T-helper 2 cell (primary cell): ENCODE results near the gene YY1.

Source experiments
- DNase-seq, 5 experiments: peaks; one replicate each; pipeline versions ENCODE4 v3.0.0 to v3.0.0-alpha.2; 2012 to 2022

YY1 gene

DNA sequence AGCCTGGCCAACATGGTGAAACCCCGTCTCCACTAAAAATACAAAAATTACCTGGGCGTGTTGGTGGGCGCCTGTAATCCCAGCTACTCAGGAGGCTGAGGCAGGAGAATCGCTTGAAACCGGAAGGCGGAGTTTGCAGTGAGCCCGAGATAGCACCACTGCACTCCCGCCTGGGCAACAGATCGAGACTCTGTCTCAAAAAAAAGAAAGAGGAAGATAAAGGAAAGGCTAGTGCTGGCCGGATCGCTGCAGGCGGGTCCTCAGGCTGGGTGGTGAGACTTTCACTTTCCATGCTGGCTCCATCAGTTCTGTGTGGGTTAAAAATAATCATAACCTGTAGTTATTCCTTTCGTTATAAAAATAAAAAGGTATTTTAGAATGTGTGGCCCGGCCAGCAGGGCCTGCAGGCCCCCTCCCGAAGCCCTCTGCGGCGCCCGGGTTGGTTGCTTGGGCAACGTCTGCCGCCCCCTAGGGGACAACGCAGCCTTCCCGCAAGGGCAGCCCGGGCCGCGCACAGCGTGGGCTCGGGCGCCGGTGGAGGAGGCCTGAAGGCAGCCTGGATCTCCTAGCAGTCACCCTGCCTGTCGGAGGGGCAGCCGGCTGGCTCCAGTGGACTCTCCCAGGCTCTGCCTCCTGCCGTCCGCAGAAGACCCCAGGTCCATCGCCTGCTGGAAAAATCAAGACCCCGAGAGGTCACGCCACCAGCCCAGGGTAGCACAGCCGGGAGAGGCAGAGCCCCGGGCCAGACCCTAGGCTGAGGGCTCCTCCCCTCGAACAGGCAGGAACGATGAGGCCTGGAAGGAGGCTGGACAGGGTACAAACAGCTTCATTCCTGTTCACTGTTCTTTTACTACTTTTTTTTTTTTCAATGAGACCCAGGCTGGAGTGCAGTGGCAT lies 79.2 kb downstream of the YY1 start:
- DNase-seq: peak; percentile 36 to 77 (median 50)

DNA sequence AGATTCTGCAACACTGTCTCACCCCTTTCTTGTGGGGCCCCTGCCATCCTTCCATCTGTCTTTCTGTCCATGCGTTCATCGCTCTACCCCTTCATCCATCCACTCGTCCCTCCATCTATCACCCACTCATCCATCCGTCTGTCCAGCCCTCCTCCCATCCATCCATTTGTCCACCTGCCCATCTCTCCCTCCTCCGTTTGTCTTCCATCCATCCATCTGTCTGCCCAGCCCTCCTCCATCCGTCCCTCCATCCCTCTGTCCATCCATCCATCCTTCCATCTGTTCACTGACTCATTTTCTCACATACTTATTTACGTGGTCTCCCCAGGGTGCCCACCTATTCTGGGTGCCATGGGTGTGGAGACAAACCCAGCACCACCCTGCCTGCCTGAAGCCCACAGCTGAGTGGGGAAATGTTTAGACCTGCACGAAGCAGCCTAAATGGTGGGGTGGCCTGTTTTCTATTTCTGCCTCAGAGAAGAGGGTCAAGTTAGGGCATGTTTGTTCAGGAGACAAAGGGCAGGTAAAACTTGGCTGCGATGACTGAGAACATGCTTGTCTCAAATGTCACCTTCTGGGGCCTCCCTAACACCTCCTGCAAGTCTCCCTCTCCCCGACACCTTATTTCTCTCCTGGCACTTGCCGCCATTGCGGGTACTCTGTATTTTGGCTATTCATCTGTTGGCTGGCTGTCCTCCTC lies 81.4 kb downstream of the YY1 start:
- DNase-seq: no peak

DNA sequence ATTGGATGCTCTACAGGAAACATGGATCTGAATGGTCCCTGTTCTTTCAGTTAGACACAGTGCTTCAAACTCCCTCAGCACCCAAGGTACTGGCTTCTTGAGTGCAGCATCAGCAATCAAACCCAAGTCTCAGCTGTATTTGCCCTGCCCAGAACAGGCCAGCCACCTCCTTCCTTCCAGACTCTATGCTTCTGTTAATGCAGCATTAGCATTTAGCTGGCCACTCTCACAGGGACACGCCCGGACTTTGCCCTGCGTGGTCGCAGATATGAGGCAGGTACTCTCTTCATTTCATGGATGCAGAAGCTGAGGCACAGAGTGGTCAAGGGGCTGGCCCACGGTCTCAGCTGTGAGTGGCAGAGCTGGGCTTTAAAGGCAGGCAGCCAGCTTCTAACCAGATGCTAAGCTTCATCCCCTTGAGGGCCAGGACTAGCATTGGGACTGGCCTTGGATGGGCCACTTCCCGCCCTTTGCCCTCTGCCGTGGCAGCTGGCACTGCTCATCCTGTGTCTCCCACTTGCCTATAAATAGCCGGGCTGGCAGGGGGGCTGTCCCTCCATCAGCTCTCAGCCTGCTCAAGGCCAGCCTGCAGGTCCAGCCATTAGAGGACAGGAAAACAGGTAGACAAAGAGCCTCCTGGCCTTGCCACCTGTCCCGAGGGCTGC lies 82.7 kb downstream of the YY1 start:
- DNase-seq: no peak

DNA sequence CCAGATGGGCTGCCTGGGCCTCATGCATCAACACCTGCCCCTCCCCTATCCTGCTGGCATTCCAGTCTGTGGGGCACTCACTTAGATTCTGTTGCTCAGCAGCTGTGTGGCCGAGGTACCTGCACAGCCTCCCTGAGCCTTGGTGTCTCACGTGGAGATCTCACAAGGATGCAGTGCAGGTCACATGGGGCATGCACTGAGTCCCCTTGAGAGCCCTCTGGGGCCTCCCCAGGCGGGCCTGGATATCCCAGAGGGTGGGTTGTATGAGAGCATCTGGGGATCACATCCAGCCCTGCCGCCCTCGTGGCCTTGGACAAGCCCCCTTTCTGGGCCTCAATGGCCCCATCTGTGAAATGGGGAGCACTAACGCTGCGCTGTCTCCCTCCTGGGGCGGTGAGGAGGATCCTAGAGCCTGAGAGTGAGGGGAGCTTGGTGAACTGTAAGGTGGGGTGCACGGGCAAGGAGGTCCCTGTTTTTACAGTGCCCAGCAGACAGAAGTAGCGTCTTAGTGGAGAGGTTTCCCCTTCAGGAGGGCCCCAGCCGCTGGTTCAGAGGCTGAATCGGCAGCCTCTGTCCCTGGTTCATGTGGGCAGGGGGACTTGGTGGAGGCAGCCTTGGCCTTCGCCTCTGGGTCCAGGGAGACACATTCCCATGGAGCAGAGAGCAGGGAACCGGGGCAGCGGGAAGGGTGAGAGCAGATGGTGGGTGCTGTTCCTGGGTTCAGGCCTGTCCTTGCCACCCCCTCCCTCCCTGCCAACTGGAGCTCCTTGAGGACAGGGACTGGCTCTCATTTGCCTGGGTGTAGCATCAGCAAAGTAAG lies 83.4 kb downstream of the YY1 start:
- DNase-seq: no peak

DNA sequence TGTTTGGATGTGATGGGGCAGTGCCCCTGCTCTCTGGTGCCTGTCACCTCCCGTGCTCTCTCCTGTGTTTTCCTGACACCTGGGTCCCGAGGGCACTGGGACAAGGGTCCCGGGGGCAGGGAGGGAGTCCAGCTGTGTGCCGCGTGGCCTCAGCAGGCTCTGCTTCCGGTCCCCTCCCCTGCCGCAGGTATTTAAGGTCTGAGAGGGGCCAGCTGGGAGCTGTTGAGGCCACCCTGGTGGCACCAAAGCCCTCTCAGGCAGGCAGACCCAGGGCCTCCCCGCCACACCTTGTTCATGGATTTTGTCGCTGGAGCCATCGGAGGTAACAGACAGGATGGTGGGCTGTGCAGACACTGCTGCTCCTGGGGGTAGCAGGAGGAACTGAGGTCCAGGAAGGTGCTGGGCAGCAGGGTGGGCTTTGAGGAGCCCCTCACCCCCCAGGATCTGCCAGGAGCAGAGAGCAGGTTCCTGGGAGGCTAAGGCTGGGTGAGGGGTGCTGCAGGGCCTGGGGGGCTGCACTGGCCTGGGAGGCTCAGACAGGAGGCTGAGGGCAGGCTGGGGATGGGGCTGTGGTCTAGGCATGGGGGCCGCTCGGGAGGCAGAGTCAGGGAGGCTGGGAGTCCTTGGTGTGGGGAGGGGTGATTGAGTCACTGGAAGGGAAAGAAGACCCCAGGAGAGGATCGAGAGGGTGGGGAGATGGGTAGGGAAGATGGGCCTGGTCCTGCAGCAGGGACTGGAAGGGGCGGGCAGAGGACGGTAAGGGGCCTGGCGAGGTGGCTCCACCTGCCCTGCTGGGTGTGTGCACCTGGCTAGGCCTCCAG lies 84.4 kb downstream of the YY1 start, which contains the start of gene SLC25A47:
Gene SLC25A47, plus strand, starts transcription at position 219 of the 821 bp plus-strand sequence. Its CDS starts 76 bp downstream, at position 295.
- DNase-seq: no peak

DNA sequence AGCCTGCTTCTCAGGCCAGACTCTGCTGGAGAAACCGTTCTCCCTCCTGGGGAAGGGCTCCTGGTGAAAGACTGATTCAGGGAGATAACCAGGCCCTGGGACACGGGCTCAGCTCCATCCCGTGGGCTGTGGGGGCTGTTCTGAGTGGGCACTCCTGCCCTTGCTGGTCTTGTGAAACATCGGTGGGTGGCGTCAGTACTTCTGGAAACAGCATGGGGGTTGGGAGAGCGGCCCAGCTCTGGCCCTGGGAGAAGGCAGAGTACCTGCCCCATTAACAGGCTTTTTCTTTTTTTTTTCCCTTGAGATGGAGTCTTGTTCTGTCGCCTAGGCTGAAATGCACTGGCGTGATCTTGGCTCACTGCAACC lies 85.0 kb downstream of the YY1 start:
- DNase-seq: no peak

DNA sequence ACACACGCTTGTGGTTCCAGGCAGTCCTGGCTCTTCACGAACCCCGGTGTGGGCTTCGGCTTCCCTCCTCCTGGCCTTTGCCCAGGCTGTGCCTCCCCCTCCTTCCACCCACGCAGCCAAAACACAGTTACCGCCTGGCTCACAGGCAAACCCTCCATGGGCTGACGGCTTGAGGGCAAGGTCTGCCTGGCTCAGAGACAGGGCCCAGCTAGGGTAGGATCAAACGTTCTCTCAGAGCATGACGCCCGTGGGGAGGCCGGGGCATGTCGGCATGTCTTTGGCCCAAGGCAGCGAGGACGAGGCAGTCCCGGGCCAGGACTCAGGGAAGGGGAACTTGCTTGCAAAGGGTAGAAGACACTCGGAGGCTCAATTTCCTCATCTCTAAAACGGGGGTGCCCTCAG lies 86.3 kb downstream of the YY1 start:
- DNase-seq: no peak

DNA sequence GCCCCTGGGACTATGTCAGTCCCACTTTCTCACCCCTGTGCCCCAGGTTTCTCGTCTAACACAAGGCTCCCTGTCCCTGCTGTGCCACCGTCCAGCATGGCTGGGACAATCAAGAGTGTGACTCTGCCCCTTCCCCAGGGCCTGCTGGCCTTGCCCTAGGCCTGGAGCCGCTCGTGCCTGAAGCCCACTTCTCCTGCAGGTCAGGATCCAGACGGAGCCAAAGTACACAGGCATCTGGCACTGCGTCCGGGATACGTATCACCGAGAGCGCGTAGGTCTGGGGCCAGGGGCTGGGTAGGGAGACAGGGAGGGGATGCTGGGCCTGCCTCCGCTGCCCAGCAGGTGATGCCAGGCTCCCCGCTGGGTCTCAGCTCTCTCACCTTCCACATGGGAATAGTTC lies 87.0 kb downstream of the YY1 start:
- no peak for DNase-seq

DNA sequence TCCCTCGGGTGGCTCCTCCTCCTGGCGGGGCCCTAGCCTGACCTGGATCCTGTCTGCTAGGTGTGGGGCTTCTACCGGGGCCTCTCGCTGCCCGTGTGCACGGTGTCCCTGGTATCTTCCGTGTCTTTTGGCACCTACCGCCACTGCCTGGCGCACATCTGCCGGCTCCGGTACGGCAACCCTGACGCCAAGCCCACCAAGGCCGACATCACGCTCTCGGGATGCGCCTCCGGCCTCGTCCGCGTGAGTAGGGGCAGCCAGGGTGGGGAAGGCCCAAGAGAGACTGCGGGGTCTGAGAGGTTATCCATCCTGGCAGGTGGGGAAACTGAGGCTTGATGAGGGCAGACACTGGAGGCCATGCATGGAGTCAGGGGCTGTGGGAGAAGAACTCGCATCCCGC lies 88.2 kb downstream of the YY1 start:
- DNase-seq: no peak

DNA sequence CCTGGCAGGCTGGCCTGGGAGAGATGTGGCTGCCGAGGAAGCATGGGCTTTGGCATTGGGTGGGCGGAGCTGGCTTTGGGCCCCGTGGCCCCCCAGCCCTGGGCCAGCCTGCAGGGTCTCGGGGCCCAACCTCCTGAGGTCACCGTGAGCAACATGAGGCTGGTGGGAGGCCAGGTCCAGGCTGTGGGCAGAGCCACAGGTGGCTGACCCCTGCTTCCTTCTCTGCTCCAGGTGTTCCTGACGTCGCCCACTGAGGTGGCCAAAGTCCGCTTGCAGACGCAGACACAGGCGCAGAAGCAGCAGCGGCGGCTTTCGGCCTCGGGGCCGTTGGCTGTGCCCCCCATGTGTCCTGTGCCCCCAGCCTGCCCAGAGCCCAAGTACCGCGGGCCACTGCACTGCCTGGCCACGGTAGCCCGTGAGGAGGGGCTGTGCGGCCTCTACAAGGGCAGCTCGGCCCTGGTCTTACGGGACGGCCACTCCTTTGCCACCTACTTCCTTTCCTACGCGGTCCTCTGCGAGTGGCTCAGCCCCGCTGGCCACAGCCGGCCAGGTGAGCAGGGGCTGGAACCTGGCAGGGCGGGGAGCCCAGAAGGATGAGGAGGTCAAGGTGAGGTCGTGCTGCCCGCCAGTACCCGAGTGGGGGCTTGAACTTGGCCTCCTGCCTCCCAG lies 89.7 kb downstream of the YY1 start:
- DNase-seq: no peak

DNA sequence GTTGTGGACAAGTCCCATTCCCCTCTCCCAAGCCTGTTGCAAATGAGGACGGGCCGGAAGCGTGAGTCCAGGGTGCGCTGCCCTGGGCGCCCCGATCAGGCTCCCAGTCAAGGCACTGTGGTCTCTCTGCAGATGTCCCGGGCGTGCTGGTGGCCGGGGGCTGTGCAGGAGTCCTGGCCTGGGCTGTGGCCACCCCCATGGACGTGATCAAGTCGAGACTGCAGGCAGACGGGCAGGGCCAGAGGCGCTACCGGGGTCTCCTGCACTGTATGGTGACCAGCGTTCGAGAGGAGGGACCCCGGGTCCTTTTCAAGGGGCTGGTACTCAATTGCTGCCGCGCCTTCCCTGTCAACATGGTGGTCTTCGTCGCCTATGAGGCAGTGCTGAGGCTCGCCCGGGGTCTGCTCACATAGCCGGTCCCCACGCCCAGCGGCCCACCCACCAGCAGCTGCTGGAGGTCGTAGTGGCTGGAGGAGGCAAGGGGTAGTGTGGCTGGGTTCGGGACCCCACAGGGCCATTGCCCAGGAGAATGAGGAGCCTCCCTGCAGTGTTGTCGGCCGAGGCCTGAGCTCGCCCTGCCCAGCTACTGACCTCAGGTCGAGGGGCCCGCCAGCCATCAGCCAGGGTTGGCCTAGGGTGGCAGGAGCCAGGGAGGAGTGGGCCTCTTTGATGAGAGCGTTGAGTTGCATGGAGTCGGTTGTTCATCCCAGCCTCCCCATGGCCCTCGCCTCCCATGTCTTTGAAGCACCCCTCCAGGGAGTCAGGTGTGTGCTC lies 90.5 kb downstream of the YY1 start:
- no peak for DNase-seq

DNA sequence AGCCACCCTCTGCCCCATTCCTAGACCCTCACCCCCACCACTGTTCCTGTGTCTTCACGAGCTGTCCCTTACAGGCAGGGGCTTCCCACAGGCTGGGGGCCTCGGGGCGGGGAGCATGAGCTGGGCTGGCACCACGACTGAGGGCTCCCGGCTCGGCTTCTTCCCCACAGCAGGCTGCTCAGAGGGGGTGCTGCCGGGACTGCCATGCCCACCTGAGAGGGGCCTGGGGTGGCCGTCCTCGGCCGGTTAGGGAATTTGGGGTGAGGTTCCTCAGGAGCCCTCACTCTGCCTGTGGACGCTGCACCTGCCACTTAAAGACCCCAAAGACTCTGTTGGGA lies 91.0 kb downstream of the YY1 start:
- DNase-seq: no peak

DNA sequence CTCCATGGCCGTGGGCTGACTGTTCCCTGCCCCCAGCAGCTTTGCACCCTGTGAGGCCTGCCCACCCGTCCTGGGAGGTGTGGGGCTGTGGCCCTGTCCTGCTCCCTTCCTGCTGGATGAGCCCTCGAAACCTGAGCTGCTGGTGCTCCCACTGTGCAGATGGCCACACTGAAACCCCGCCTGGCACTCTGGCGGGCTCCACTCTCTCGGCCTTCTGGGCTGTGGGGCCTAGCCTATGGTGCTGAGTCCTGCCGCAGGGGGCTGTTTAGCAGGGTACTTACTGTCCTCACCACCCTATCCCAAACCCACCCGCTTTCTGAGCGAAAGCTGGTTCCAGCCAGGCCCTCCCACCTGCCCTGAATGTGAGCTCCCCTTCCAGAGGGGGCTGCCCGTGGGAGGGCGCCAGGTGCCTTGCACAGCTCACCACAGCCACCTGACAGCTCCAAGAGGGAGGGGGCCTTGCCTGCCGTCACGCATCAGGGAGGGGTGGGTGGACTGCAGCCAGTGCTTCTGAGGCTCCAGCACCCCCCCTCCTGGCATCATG lies 91.5 kb downstream of the YY1 start:
- no peak for DNase-seq

DNA sequence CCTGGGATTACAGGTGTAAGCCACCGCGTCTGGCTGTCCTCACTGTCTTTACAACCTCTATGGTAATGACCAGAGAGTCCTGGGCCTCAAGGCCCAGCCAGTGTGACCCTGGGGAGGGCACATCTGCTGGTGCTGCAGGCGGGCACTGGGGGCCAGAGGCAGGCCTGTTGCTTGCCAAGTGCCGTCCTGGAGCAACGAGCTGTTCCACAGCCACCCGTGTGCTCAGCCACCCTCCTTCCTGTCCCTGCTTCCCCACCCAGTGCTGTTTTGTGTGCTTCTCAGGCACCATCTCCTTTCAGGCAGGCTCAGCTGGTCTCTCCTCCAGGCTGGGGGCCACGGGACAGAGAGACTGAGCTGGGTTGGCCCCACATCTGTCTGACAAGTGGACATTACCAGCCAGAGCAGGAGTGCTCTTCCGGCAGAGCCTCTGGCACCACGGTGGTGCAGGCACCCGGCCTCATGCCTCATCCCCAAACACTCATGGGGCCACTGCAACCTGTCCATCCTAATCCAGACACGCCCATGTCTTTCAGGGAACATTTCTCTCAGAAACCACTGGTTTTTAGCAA lies 93.2 kb downstream of the YY1 start:
- DNase-seq: no peak
